GM19438 (cell line): ENCODE results near the gene KRT15.
A peak's percentile ranks its signal among the peaks of the same experiment; 100 is the strongest.

ENCODE experiments used
- ATAC-seq: cut with Tn5 transposase; IDR thresholded peaks from one replicate; pipeline ENCODE4 v1.9.1; 2021; ENCODE audit warnings: low read depth; ENCODE audit not compliant: unreplicated experiment

KRT15 gene

DNA sequence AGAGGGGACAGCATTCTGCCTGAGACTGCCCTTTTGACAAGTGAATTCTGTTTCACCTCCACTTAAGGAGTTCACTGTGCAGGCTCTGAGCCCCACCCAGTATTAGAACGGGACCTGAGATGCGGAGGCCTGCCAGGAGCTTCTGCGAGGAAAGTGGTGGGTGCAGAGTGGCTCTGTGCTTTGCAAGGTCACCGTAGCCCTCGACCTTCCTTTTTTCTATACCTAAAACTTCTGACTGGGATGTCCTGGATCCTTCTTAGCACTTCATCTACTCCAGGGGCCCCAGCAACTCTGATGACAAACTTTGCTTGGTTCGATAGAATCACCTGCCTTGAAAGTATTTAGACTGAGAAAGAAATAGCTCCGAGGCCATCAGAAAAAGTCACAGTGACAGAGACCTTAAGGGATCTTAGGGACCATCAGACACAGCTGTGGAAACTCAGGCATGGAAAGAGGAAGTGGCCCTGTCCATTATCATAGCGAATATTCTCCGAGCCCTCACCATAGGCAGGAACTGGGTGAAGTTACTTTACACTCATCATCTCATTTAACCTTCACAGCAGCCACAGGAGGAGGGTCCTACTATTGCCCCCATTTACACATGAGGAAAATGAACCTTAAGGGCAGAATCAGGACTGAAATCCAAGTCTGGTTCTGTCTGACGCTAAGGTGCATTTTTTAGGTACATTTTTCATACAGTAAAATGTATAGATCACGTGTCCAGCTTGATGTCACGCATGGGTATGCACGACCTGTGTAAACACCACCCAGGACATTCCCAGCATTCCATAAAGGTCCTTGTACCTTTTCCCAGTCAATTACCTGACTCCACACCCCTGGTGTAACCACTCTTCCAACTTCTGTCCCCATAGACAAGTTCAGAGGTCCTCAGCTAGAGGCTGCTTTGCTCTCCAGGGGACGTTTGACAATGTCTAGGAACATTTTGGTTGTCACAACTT, 12.6 kb downstream of the KRT15 start:
- ATAC-seq, result no peak

DNA sequence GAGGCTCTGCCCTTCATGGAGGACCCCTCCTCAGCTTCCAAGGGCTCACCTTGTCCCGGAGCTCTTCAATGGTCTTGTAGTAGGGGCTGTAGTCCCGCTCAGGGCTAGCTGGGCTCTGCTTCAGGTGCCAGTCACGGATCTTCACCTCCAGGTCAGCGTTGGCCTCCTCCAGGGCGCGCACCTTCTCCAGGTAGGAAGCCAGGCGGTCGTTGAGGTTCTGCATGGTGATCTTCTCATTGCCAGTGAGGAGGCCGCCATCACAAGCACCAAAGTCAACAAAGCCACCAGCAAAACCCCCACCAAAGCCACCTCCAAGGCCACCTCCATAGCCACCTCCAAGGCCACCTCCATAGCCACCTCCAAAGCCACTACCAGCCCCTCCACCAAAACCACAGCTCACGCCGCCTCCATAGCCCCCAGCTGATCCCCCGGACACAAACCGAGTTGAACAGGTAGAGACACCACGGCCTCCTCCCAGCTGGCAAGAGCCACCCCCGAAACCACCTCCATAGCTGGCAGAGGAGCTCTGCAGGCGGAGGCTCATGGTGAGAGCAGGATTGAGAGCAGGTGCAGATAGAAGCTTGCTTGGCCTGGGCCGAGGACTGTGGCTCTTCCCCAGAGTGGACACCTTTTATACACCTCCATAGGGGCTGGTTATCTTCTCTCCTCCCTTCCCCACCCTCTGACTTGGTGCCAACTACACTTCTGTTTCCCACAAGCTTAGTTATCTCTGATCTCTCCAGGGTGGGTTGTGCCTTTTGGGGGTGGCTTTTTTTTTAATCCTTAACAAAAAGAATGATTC, 13.5 kb downstream of the KRT15 start, which contains the start of gene KRT13:
Gene KRT13 (minus strand): TSS at position 606 of the 802 bp plus-strand sequence. CDS start 62 bp downstream, at position 544.
- no peak for ATAC-seq

DNA sequence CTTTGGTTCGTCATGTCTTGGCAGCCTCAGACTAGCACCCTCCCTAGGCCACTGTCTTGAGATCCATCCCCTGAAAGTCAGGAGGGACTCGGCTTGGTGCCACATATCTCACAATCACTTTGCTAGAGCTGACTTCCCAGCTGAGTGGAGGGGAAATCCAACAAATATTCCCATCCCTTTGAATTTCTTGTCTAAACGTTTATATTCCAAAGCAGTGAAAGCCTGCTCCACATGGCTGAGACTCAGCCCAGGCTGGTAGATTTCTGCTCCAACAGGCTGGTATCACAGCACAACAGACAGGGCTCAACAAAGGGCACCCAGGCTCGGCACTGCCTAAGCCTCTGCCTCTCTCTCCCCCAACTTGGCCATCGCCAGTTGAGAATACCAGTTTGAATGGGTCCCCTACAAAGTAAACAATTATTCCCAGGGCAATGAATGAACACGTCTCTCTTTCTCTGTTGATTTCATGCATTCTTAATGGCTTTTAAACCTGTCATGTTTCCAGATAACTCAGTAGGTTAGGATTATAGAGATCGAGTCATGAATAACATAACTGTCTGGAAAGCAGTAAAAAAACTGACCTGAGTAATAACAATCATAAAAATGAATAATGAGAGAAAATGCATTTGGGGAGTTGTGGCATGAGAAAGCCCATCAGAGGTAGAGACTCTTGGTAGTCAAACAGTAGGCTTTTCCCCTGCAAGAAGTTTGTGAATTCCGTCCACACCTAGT, 14.3 kb downstream of the KRT15 start:
- no peak for ATAC-seq

DNA sequence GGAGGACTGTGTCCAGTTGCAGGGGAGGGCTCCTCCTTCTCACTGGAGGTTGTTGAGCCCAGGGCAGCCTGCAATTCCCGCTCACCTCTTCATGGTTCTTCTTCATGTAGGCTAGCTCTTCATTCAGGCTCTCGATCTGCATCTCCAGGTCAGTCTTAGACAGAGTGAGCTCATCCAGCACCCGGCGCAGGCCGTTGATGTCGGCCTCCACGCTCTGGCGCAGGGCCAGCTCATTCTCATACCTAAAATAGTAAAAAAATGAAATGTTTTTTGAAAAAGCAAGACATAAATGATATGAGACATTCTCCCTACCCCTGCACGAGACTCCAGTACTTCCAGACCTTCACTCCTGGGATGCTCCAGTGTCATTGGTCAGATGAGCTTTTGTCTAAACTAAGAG, 15.5 kb downstream of the KRT15 start:
- no peak for ATAC-seq

DNA sequence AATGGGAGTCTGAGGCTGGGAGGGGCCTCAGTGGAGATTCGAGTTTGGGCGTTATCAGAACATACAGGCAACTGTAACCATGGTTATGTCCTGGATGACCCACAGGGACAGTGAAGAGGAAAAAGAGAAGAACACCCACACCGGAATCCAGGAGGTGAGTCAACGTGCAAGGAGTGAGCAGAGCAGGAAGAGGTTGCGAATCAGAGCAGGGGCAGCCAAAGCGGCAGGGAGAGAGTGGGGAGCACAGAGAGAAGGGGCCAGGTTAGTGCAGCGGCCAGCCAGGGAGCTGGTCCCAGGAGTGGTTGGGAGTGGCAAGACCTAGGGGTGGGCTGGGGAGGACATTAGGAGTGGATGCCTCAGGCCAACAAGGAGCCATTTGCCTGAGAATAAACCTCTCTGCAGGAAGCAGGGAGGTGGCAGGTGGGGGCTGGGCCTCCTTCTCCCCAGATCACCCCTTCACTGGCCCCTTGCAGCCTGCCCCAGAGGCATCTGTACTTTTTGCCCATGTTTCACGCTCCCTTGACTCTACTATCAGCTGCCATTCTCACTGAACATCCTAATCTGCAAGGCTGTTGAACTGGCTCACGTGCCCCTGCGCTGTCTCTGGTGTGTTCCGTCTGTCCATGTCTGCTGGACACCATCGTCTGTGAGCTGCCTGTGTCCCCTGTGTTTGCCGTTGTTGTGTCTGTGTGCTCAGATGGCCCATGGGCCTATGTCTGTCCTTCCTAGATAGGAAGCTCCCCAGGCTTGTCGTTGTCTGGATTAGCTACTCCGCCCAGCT, 18.4 kb downstream of the KRT15 start:
- no peak for ATAC-seq

DNA sequence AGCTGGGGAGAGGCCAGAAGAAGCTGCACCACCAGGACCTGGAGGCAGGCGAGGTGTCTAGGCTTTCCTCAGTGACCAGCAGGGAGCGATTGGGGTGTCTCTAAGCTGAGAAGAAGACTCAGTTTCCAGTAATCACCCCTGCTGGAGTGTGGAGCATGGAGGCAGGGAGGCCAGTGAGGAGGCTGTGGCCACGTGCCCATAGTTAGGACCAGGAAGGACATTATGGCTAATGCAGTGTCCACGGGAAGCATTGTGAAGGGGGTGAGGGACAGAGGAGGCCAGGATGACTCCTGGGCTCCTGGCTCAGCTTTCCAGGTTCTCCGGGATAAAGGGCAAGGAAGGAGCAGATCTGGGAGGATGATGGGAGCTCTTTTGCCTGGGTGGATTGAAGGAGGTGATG, 19.0 kb downstream of the KRT15 start:
- ATAC-seq, result no peak

DNA sequence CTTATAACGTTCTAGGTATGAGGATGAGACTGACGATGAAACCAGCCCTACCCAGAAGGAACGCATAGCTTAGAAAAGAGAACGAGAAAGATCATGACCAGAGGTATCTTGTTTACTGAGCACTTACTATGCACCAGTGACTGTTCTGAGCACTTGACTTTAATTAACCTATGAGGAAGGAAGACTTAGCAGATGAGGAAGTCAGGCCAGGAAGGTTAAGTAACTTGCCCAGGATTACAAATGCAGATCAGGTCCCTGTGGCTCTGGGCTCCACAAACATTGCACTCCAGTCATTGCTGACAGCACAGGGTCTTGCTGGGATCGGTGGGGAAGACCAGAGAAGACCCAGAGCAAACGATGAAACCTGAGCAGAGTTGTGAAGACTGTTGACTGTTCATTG, 20.4 kb downstream of the KRT15 start:
- no peak for ATAC-seq

DNA sequence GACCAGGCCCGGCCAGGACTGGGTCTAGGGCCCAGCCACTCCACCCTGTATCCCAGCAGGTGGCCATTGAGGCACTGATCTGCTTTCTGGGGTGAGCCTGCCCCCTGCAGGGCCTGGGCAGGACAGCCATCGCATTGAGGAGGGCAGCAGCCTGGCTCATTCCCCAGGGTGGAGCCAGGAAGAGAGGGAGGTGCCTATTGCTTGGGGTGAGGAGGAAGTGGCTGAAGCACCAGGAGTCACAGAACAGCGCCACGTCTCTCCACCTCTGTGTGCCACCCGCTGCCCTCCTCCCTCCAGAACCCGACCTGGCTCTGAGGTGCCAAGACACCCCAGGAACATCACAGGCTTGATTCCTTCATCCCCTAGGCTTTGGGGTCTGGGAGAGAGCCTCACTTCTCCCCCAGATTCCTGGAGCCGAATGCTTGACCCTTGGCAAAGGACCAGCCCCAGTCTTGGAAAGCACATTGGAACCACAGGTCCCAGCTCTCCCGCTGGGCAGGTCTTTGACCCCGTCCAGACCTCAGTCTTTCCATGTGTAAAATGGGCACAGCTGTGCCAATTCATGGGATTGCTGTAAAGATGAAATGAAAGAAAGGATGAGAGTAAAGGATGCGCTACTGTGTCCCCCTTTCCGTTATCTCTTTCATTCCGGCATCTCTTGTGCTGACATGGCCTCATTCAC, 21.7 kb downstream of the KRT15 start:
- ATAC-seq, result peak; percentile 84

DNA sequence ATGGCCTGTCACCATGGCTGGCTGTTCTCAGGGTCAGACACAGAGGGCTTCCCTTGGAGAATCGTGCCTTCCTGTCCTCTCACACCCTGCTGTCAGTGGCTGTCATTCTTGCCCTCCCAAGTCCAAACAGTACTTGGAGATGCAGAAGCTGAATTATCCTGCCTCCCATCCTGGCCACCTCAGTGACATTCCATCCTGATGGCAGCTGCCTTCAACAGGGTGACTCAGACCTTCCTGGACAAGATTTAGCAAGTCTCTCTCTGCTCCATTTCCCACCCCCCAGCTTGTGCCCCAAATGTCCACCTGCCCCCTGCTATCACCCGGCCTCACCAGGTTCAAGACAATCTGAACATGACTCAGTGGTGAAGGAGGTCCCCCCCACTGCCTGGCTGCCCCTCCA, 24.2 kb downstream of the KRT15 start:
- no peak for ATAC-seq

DNA sequence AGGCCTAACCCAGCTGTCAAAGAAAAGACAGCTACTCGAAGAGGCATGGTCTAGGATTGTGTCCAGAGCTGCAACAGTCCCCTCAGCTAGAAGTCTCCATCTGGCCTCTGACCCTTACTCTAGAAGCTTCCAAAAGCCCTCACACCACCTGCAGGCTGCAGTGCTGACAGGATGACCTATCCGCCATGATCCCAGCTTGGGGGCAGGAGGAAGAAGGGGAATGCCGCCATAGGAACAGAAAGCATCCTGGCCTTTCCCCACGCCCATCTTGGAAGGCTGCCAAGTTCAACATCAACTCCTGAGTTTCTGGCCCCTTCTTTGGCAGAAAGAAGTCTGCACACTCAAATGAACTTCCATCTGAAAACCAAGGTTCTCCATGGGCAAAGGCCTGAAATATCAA, 25.9 kb downstream of the KRT15 start:
- no peak for ATAC-seq

DNA sequence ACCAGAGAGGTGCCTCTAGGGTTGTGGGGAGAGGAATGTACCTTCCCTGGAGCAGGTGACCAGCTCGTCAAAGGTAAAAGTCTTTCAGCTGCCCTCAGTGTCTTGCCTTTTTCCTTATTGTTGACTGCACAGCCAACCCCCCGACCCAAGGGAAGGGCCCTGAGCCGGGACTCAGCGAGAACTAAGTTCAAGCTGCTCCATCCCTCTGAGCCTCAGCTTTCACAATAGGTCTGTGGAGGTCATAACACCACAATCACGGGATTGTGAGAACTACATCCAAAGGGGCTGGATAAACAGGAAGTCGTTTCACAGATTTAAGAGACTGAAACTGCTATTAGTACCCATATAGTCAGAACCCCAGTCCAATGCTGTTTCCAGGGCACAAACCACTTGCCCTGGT, 26.3 kb downstream of the KRT15 start:
- ATAC-seq, result no peak

DNA sequence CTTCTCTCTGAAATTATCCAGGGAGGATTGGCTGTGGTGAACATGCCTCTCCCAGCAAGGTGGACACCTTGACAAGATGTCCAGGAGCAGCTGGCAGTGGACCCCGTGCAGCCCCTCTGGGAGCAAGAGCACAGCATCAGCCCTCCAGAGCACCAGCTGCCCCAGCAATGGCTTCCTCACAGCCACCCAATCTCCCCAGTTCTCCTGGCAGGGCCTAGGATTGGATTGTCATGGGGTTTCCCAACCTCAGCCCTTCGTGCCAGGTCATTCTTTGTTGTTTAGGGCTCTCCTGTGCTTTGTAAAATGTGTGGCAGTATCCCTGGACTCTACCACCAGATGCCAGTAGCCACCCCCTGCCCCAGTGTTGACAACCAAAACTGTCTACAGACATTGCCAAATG, 27.2 kb downstream of the KRT15 start:
- no peak for ATAC-seq

DNA sequence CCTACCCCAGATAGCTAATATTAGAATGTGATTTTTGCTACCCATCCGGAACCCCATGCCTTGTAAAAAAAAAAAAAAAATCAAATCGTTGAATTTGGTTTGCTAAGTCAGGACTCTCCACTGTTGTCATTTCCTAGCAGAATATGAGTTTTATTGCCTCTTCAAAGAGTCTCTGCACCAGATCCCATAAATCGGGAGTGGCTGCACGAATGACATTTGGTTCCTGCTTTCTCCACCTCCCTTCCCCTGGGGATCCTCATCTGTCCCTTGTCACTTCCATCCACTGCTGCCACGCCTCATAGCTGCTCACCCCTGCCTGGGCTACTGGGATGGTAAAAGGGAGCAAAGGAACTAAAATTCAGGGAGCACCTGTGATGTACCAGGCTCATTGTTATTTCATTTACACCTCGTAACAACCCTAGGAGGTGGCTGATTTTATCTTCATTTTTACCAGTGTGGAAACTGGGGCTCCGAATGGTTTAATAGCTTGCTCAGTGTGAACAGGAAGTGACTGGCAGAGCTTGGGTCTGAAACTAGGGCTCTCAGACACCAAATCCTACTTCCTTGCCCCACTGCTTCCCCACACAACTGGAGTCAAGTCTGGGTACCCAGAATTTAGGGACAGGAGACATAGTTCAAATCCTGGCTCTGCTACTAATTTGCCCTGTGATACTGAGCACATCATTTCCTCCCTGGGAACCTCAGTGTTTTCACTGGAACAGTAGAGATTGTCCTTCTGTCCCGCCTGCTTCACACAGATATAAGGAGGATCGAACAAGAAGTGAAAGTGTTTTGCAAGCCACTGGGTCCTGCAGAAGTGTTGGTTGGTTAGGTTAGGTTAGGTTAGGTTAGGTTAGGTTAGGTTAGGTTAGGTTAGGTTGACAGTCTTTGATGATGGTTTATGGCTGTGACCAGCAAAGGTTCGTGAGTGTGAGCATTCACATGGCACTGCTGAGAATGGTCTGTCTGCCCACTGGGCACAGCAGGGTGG, 28.4 kb downstream of the KRT15 start:
- ATAC-seq, result no peak

DNA sequence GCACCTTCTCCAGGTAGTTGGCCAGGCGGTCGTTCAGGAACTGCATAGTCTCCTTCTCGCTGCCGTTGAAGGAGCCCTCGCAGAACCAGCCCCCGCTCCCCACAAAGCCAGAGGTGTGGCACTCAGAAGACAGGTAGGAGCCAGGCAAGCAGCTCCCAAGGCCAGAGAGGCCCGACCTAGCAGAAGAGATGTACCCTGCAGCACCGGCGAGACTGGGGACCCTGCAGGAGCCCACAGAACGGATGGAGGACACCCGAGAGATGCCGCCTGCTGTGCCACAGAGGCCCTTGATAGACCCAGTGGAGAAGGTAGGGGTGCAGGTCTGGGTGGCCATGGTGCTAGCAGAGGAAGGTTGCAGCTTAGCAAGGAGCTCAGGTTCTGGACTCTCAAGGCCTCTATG, 29.2 kb downstream of the KRT15 start, which contains the start of gene KRT36:
Gene KRT36 (minus strand): TSS at position 380 of the 400 bp plus-strand sequence. CDS start 46 bp downstream, at position 334.
- ATAC-seq, result no peak

DNA sequence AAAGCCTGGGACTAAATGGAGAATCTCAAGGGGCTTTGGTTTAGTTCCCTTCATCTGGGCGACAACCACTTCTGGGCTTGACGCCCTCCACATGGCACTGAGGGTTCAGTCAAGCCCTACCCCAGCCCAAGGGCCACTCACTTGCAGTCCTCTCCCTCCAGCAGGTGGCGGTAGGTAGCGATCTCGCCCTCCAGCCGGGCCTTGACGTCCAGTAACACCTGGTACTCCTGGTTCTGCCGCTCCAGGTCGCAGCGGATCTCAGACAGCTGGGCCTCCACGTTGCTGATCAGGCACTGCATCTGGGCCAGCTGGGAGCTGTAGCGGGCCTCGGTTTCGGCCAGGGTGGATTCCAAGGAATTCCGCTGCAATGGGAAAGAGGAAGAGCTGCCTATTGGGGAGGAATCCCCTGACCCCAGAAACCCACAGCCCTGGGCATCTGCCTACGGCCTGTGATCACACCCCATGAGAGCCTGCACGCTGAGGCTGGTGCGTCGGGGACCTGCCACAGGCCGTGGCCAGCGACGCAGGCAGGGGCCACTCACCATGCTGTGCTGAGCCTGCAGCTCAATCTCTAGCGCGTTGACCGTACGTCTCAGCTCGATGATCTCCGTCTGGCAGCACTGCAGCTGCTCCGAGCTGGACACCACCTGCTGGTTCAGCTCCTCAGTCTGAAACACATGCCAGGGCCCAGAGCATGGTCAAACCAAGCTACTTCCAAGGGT, 31.7 kb downstream of the KRT15 start:
- ATAC-seq, result no peak

DNA sequence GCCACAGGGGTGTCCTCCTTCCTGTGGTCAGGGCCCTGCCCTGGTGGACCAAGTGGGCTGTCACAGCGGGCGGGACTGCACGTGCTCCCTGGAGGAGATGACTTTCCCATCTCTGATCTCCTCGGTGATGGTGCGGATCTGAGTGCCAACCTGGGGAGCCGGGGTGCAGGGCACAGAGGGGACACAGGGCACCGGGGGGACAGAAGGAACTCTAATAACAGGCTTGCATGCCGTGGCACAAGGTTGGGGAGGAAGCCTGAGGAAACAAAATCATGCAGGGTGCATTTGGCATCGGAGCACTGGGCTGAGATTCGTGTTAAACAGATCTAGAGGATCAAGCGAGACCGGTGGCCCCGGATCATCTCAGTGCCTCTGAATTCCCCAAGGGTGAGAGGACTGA, 32.4 kb downstream of the KRT15 start:
- no peak for ATAC-seq
